HG03066 (cell line): ENCODE data around the gene LRRC8D.

Experiments used
- ATAC-seq: cut with Tn5 transposase; IDR thresholded peaks from one replicate; pipeline ENCODE4 v1.9.1; 2021; ENCODE audit warnings: low read depth; ENCODE audit not compliant: unreplicated experiment

The LRRC8D gene

GRCh38 chr1:89890085-89890752 lies 69.4 kb downstream of the LRRC8D start:
- no peak for ATAC-seq

- ATAC-seq, result no peak
Observed at GRCh38 chr1:89892816-89893215, 72.0 kb downstream of the LRRC8D start.

- ATAC-seq, result no peak
Observed at GRCh38 chr1:89894210-89895201, 73.7 kb downstream of the LRRC8D start.

GRCh38 chr1:89896105-89896942 lies 75.5 kb downstream of the LRRC8D start:
- ATAC-seq, result no peak

- ATAC-seq, result no peak
Observed at GRCh38 chr1:89897347-89898133, 76.7 kb downstream of the LRRC8D start.

GRCh38 chr1:89898150-89898549 lies 77.3 kb downstream of the LRRC8D start:
- ATAC-seq, result no peak

GRCh38 chr1:89898695-89899470 lies 78.1 kb downstream of the LRRC8D start:
- ATAC-seq, result no peak

GRCh38 chr1:89900323-89900722 lies 79.5 kb downstream of the LRRC8D start:
- ATAC-seq, result no peak

- ATAC-seq, result no peak
Observed at GRCh38 chr1:89900791-89901708, 80.2 kb downstream of the LRRC8D start.

GRCh38 chr1:89901957-89902669 lies 81.3 kb downstream of the LRRC8D start:
- ATAC-seq, result no peak

- no peak for ATAC-seq
Observed at GRCh38 chr1:89903550-89903949, 82.7 kb downstream of the LRRC8D start.

- no peak for ATAC-seq
Observed at GRCh38 chr1:89904219-89904980, 83.6 kb downstream of the LRRC8D start.

- ATAC-seq, result no peak
Observed at GRCh38 chr1:89905395-89906058, 84.7 kb downstream of the LRRC8D start.

- ATAC-seq, result no peak
Observed at GRCh38 chr1:89906088-89906487, 85.3 kb downstream of the LRRC8D start.

GRCh38 chr1:89907727-89908212 lies 86.9 kb downstream of the LRRC8D start:
- ATAC-seq, result no peak

- no peak for ATAC-seq
Observed at GRCh38 chr1:89908273-89908671, 87.4 kb downstream of the LRRC8D start.
